Fibroblast of villous mesenchyme (primary cell): ENCODE data around the gene RAX2. TPM values are rescaled to one million over a fixed set of nuclear protein-coding genes. Genes with fewer than 3 reads are reported as not detected.

ENCODE experiments used
- DNase-seq: peaks from one replicate; pipeline ENCODE4 v3.0.0-alpha.2; 2010; ENCODE audit warnings: low read depth
- H3K4me3 ChIP-seq: 2 replicates; pipeline ENCODE4 v1.5.1; 2011; ENCODE audit warnings: low read depth, mild to moderate bottlenecking, low read length
- total RNA-seq: library from RNA; depleted of rRNA; stranded (reverse); fragments of >200 nt; gene quantifications from 2 replicates; pipeline ENCODE4 v1.2.3, GENCODE V29; 2012
- TF ChIP-seq, protein P1 (sequence below): IDR thresholded peaks from 2 replicates; pipeline ENCODE4 v1.5.1; 2012; ENCODE audit warnings: low read depth, mild to moderate bottlenecking, low read length; ENCODE audit not compliant: insufficient read depth

RAX2 gene
- total RNA-seq, 1 donor: not detected

- TF ChIP-seq, protein P1, sequence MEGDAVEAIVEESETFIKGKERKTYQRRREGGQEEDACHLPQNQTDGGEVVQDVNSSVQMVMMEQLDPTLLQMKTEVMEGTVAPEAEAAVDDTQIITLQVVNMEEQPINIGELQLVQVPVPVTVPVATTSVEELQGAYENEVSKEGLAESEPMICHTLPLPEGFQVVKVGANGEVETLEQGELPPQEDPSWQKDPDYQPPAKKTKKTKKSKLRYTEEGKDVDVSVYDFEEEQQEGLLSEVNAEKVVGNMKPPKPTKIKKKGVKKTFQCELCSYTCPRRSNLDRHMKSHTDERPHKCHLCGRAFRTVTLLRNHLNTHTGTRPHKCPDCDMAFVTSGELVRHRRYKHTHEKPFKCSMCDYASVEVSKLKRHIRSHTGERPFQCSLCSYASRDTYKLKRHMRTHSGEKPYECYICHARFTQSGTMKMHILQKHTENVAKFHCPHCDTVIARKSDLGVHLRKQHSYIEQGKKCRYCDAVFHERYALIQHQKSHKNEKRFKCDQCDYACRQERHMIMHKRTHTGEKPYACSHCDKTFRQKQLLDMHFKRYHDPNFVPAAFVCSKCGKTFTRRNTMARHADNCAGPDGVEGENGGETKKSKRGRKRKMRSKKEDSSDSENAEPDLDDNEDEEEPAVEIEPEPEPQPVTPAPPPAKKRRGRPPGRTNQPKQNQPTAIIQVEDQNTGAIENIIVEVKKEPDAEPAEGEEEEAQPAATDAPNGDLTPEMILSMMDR: no peak
- DNase-seq: no peak
- no peak overlapping the region for H3K4me3 ChIP-seq
Observed at GRCh38 chr19:3790209-3790734, 18.2 kb upstream of the RAX2 start.

- no peak for DNase-seq
- TF ChIP-seq, protein P1: no peak
- H3K4me3 ChIP-seq: no peak overlapping the region
Observed at GRCh38 chr19:3788996-3789778, 17.2 kb upstream of the RAX2 start.

DNA sequence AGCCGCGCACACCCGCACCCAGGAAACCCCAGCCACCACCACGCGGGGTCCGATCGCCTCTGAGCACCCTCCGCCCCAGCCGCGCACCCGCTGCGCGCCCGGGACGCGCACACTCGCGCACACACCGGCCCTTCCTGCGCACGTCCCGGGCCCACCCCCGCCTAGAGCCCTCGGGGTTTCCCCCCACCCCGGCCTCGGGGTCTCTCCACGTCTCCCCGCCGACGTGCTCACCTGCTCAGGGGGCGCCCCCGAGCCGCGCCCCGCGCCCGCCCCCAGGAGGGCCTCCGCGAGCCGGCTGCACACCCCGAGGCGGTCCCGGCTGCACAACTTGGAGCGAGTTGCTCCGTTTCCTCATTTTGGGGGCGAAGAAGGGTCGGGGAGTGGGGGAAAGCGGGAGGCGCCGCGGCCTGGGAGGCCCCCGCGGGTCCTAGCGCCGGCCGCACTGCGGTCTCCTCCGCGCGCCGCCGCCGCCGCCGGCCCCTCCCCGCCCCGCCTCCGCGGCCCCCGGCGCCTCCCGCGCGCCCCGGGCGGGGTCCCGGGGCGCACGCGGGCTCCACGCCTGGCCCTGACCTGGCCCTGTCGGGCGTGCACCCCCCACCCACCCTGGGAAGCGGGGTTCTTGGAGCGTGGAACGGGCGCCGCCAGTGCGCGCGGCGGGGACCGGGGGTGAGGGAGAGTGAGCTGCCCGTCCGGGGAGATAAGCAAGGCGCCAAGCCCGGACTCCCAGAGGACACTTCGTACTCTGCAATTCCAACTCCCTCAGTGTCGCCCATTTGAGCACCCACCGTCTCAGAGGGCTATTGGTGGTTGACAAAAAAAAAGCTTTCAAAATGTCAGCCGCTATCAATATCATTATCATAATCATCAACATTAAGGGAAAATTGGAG lies 14.2 kb upstream of the RAX2 start, which contains the start of gene MATK:
Gene MATK (minus strand): TSS at position 444 of the 887 bp plus-strand sequence. CDS start 1,246 bp downstream, outside the sequence.
- DNase-seq: no peak
- H3K4me3 ChIP-seq: no peak within 1 kb of the TSS
- TF ChIP-seq, protein P1: no peak

DNA sequence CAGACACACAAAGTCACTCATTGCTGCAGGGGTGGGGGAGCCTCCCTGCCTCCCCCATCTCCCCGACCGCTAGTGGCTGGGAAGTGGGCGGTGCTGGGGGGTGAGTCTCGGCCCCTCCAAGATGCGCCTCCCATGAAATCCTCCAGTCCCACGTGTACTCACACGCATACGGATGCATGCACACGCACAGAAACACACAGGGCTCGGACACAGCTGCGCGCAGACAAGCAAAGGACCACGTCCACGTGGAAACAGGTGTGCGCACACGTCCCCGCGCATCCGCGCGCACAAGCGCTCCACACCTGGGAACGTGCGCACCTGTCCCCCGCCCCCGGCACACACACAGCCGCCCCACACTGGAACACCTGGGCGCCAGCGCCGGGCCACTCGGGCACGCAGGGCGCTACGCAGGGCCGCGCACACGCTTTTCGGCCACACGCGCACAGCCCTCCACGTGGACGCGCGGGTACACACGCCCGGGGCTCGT lies 13.5 kb upstream of the RAX2 start:
- no peak for DNase-seq
- TF ChIP-seq, protein P1: no peak
- no peak overlapping the region for H3K4me3 ChIP-seq

- TF ChIP-seq, protein P1: no peak
- no peak overlapping the region for H3K4me3 ChIP-seq
- no peak for DNase-seq
Observed at GRCh38 chr19:3784607-3785450, 12.8 kb upstream of the RAX2 start.
